Mucosa of stomach (tissue), 1 donor: ENCODE measurements around the gene ZDHHC13.

ENCODE experiments used
- H3K27me3 ChIP-seq: one replicate; pipeline ENCODE4 v1.7.0; 2013; ENCODE audit warnings: mild to moderate bottlenecking, low read length; ENCODE audit not compliant: control insufficient read depth, insufficient read depth
- H3K36me3 ChIP-seq: one replicate; pipeline ENCODE4 v1.7.0; 2013; ENCODE audit warnings: low read length; ENCODE audit not compliant: control insufficient read depth, insufficient read depth
- H3K4me1 ChIP-seq: one replicate; pipeline ENCODE4 v1.7.0; 2013; ENCODE audit warnings: mild to moderate bottlenecking, low read length; ENCODE audit not compliant: control insufficient read depth, insufficient read depth
- H3K4me3 ChIP-seq: one replicate; pipeline ENCODE4 v1.7.0; 2013; ENCODE audit warnings: low read length
- H3K9ac ChIP-seq: one replicate; pipeline ENCODE4 v1.7.0; 2013; ENCODE audit warnings: mild to moderate bottlenecking, low read length, moderate library complexity
- H3K9me3 ChIP-seq: one replicate; pipeline ENCODE4 v1.7.0; 2013; ENCODE audit warnings: mild to moderate bottlenecking, low read length, moderate library complexity; ENCODE audit not compliant: control insufficient read depth
- donor health status: Pancreatic carcinoma.

The ZDHHC13 gene

GRCh38 chr11:19145319-19145718 lies 28.4 kb downstream of the ZDHHC13 start:
- H3K36me3 ChIP-seq, result no peaks in the 10 kb centered on the region
- no peak overlapping the region for H3K9ac ChIP-seq
- no peak overlapping the region for H3K4me3 ChIP-seq

DNA sequence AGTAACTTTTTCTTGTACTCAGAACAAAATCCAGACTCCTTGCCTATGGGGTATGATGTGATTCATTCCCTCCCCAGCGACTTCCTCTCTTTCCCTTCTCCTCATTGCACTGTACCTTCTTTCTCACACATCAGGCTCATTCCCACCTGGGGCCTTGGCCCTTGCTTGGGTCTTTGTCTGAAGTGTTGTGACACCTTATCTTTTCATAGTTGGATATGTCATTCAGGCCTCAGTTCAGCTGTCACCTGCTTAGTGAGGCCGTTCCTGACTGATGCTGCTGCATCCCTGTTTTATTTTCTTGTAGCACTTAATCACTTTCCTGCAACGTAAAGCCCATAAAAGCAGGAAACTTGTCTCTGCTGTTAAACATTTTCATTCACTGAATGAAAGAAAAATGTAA lies 39.9 kb downstream of the ZDHHC13 start:
- Histone ChIP-seq H3K4me3 (no peak overlapping the region), H3K9ac (no peak overlapping the region), H3K27me3 (no peaks in the 10 kb centered on the region), H3K9me3 (no peaks in the 10 kb centered on the region), H3K36me3 (no peaks in the 10 kb centered on the region), H3K4me1 (no peaks in the 10 kb centered on the region)

More at GRCh38 chr11:19145319-19145718, 28.4 kb downstream of the ZDHHC13 start:
- Histone ChIP-seq H3K9me3 (no peaks in the 10 kb centered on the region), H3K27me3 (no peaks in the 10 kb centered on the region), H3K4me1 (no peaks in the 10 kb centered on the region)

- Histone ChIP-seq H3K4me3 (no peak overlapping the region), H3K4me1 (no peaks in the 10 kb centered on the region), H3K9me3 (no peaks in the 10 kb centered on the region), H3K36me3 (no peaks in the 10 kb centered on the region), H3K27me3 (no peaks in the 10 kb centered on the region), H3K9ac (no peak overlapping the region)
These were observed 43.9 kb downstream of the ZDHHC13 start for GRCh38 chr11:19160847-19161246.

DNA sequence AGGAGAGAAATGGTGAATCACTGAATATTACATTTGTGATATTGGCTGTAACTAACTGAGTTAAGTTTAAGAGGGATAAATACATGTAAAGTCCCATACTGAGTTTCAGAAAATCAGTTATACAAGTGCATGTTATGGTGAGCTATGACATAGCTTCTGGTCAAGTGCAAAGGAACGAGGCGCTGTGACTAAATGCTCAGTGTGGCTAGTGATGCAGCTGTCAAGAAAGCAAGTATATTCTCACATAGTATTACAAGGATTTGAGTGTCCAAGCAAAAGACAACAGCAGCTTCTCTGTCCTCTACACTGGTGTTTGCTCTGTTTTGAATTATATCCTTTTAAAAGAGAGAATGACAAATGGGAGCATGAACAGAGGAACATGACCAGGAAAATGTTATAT lies 44.7 kb downstream of the ZDHHC13 start:
- Histone ChIP-seq H3K4me3 (no peak overlapping the region), H3K9ac (no peak overlapping the region), H3K4me1 (no peaks in the 10 kb centered on the region), H3K27me3 (no peaks in the 10 kb centered on the region), H3K36me3 (no peaks in the 10 kb centered on the region), H3K9me3 (no peaks in the 10 kb centered on the region)

DNA sequence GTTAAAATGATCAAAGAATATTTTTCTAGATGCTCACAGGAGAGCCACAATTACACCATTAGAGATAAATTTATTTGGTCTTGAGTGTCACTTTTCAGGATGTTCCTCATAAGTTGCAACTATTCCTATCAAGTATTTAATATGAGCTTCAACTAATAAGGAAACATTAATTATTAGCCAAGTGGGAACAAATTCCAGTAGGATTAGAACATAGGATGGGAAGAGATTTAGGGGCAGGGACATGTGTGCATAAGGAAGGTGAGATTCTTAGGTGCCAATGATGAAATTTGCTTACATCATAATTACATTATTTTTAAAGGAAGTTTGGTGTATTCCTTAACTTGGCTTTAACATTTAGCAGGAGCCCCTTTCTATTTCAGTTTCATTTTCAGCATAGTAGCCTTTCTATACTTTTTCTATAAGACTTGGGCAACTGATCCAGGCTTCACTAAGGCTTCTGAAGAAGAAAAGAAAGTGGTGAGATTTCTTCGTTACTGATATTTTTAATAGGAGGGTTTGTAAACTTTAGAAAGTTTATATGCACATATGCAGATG lies 46.1 kb downstream of the ZDHHC13 start:
- Histone ChIP-seq H3K4me3 (no peak overlapping the region), H3K27me3 (no peaks in the 10 kb centered on the region), H3K9ac (no peak overlapping the region), H3K36me3 (no peaks in the 10 kb centered on the region), H3K9me3 (no peaks in the 10 kb centered on the region), H3K4me1 (no peaks in the 10 kb centered on the region)

GRCh38 chr11:19163617-19164016 lies 46.6 kb downstream of the ZDHHC13 start:
- H3K9me3 ChIP-seq, result no peaks in the 10 kb centered on the region
- no peaks in the 10 kb centered on the region for H3K36me3 ChIP-seq
- H3K4me3 ChIP-seq, result no peak overlapping the region
- no peak overlapping the region for H3K9ac ChIP-seq
- no peaks in the 10 kb centered on the region for H3K27me3 ChIP-seq
- no peaks in the 10 kb centered on the region for H3K4me1 ChIP-seq

DNA sequence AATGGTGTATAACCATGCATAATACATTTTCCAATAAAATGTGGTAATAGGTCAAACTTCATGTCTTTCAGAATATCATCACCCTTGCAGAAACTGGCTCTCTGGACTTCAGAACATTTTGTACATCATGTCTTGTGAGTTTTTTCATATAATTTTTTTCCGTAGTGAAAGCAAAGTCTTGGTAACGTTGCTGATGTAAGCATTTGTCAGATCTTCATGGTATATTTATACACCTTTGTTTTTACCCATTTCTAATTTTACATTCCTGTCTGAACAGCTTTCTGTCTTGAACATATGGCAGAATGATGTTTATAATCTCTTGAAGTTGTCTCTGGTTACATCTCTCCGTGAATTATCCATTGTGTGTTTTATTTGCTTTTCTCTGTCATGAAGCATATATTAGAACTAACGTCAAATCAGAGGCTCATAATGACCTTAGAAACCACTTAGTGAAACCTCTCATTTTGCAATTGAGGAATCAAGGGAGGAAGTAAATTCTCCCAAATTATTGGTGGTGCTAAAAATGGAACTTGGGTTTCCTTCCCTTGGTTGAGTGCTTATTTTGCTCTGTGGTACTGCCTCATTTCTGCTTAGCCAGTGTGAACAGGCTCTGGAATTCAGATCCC lies 47.4 kb downstream of the ZDHHC13 start:
- Histone ChIP-seq H3K9me3 (no peaks in the 10 kb centered on the region), H3K27me3 (no peaks in the 10 kb centered on the region), H3K4me1 (no peaks in the 10 kb centered on the region), H3K36me3 (no peaks in the 10 kb centered on the region), H3K9ac (no peak overlapping the region), H3K4me3 (no peak overlapping the region)

GRCh38 chr11:19164881-19165280 lies 47.9 kb downstream of the ZDHHC13 start:
- Histone ChIP-seq H3K4me3 (no peak overlapping the region), H3K9ac (no peak overlapping the region), H3K36me3 (no peaks in the 10 kb centered on the region), H3K4me1 (no peaks in the 10 kb centered on the region), H3K27me3 (no peaks in the 10 kb centered on the region), H3K9me3 (no peaks in the 10 kb centered on the region)

- H3K9ac ChIP-seq, result no peak overlapping the region
- no peak overlapping the region for H3K4me3 ChIP-seq
- no peaks in the 10 kb centered on the region for H3K27me3 ChIP-seq
- no peaks in the 10 kb centered on the region for H3K4me1 ChIP-seq
- peaks cover 6% of the 10 kb centered on the region for H3K36me3 ChIP-seq
- no peaks in the 10 kb centered on the region for H3K9me3 ChIP-seq
These were observed 51.1 kb downstream of the ZDHHC13 start for GRCh38 chr11:19168090-19168489.

DNA sequence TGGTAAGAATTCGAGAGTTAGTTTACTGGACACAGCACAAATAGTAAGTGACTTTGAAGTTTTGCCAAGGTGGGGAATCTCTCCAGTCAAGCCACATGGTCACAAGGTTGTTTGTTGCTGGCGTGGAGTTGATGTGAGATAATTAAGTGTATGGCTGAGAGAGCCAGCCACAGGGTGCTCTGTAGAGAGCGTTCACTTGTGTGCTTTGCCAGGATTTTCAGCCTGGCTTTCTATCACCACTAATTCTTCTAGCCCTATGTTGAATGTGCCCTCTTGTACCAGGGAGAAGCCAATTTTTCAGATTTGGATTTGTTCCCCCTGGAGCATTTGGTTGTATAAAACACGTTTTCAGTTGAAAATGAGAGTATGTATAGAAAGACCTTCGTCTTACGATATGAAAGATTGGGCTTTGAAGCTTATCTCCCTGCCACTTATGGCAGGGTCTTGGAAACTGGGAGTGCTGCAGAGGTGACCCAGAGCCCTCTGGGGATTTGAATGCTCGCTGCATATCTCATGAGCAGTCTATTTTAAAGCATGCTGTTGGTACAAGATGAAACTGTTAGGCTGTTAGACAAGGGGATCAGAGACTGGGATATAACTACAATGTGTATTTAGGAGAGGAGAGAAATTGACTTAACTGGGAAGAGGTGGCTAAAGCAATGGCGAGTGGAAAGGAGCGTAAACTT lies 56.2 kb downstream of the ZDHHC13 start:
- Histone ChIP-seq H3K9me3 (no peaks in the 10 kb centered on the region), H3K9ac (no peak overlapping the region), H3K27me3 (no peaks in the 10 kb centered on the region), H3K4me1 (no peaks in the 10 kb centered on the region), H3K36me3 (peaks cover 14% of the 10 kb centered on the region), H3K4me3 (no peak overlapping the region)

DNA sequence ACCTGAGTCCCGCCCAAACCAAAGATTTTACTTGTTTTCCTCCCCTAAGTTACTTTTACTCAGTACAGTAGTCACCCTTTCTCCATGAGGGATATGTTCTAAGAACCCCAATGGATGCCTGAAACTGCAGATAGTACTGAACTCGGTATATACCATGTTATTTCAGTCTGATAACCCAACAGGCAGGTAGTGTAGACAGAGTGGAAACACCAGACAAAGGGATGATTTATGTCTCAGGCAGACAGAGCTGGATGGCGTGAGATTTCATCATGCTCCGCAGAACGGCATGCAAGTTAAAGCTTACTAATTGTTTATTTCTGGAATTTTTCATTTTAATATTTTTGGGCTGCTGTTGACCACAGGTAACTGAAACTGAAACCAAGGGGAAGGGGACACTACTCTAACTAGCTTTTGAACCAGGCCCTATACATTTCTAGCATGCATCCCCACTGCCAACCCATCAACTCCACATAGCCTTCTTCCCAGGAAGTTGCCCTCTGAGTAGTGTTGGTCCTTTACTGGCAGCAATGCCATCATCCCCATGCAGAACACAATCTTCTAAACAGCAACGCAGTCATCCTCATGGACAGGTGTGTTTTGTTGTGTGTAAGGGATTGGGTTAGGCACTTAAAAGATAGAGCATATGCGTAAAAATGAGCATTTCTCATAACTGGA lies 57.1 kb downstream of the ZDHHC13 start:
- Histone ChIP-seq H3K4me1 (no peaks in the 10 kb centered on the region), H3K9me3 (no peaks in the 10 kb centered on the region), H3K27me3 (no peaks in the 10 kb centered on the region), H3K36me3 (peaks cover 14% of the 10 kb centered on the region), H3K4me3 (no peak overlapping the region), H3K9ac (no peak overlapping the region)

DNA sequence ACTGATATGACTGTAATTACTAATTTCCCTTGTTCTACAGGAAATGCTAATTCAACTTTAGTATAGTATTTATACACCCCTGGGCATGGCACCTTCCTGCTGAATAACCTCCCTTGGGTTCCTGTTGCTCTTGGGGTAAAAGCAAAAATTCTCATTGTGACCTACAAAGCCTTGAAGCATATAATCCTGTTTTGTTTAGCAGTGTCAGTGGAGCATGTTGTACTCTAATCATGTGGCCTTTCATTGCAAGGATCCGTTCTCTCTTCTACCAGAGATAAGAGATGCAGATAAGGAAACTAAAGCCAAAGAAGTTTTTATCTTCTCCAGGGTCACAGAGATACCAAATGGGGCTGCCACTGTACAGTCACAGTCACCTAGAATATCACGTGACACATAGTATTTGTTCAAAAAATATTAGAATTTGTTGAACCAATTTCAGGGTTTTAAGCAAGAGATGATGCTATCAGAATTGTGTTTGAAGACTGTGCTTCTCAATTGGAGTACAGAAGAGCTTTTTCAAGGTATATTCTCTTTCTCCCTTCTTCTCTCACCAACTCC lies 59.7 kb downstream of the ZDHHC13 start:
- peaks cover 14% of the 10 kb centered on the region for H3K36me3 ChIP-seq
- no peaks in the 10 kb centered on the region for H3K27me3 ChIP-seq
- H3K9ac ChIP-seq, result no peak overlapping the region
- H3K4me3 ChIP-seq, result no peak overlapping the region
- H3K4me1 ChIP-seq, result no peaks in the 10 kb centered on the region
- no peaks in the 10 kb centered on the region for H3K9me3 ChIP-seq
